ENCODE results near the gene RFX2. TPM values are rescaled to one million over a fixed set of nuclear protein-coding genes. Genes with fewer than 3 reads are reported as not detected.

RFX2 gene
- total RNA-seq, 1 experiment from 2014 or later = 3.7 TPM

DNA sequence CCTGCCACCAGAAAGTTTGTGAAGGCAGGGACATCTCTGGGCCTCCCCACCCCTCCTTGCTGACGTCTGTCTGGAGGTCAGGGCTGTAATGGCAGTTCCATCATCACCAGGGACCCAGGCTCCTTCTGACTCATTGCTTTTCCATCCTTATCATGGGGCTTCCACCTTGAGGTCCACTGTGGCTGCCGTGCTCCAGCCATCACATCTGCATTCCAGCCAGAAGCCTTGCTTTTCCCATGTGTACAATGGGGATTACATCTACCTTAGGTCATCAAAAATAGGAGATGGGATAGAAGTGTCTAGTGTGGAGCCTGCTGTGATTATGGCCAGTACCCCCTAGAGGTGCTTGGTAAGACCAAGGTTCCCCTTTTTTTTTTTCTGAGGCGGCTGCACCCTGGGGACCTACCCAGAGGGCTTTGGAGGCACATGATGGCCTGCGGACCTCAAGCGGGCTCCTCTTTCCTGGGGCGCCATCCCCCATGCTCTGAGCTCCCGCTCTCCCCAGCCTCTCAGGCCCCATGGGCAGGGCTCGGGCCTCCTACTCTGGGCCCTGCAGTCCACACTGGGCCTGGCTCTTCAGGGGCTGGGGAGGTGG, 119.0 kb downstream of the RFX2 start:
- Histone ChIP-seq H3K23ac (ENCODE audit: insufficient read length, low read depth, low read length) (no peak overlapping the region), H3K4ac (ENCODE audit: low read depth, low read length) (no peak overlapping the region), H3K4me1 (ENCODE audit: insufficient read depth, low read length) (no peaks in the 10 kb centered on the region; the same call in 1 of the 2 replicates), H4K20me1 (ENCODE audit: control insufficient read depth, insufficient read depth, insufficient read length) (no peaks in the 10 kb centered on the region), H3K9ac (ENCODE audit: extremely low read depth, insufficient read length, low read length) (no peak overlapping the region), H3K27ac (ENCODE audit: insufficient read length, low read depth, low read length) (no peak overlapping the region), H4K91ac (ENCODE audit: insufficient read length, low read depth, low read length) (no peak overlapping the region), H3K9me3 (ENCODE audit: control insufficient read depth, low read depth, low read length) (no peaks in the 10 kb centered on the region), H3K23me2 (ENCODE audit: insufficient read length, low read depth, low read length, poor library complexity, severe bottlenecking) (no peaks in the 10 kb centered on the region), H3K27me3 (ENCODE audit: insufficient read depth, low read length) (no peaks in the 10 kb centered on the region), H4K5ac (ENCODE audit: insufficient read length, low read depth, low read length) (no peak overlapping the region), H3K56ac (ENCODE audit: insufficient read length, low read depth, low read length) (no peak overlapping the region), H2AK5ac (ENCODE audit: insufficient read length, low read length) (no peak overlapping the region), H3K14ac (ENCODE audit: insufficient read depth, low read length) (no peak overlapping the region), H2BK20ac (ENCODE audit: low read depth, low read length, poor library complexity, severe bottlenecking) (no peak overlapping the region), H2BK15ac (ENCODE audit: low read depth, low read length) (no peak overlapping the region), H3K79me1 (ENCODE audit: insufficient read depth, low read depth, low read length, poor library complexity, severe bottlenecking) (no peaks in the 10 kb centered on the region), H3K79me2 (ENCODE audit: insufficient read depth, low read length) (no peaks in the 10 kb centered on the region), H3T11ph (ENCODE audit: low read length) (no peak overlapping the region), H2AFZ (ENCODE audit: low read length) (no peak overlapping the region), H4K8ac (replicated peaks; ENCODE audit: insufficient read length, low read depth, low read length) (no peak overlapping the region), H2BK5ac (ENCODE audit: insufficient read length, low read length) (no peak overlapping the region), H3K4me2 (ENCODE audit: insufficient read depth, insufficient read length, low read length) (no peak overlapping the region), H3K18ac (ENCODE audit: insufficient read length, low read depth, low read length) (no peak overlapping the region), H2BK12ac (ENCODE audit: insufficient read length, low read depth, low read length) (no peak overlapping the region), H2BK120ac (ENCODE audit: low read depth, low read length, poor library complexity, severe bottlenecking) (no peak overlapping the region)
- no CpG with 5 or more reads among the region's 8 CpGs for WGBS (ENCODE audit: extremely low coverage, insufficient read length, low lambda C conversion rate)
- peaks cover 13 to 23% of the 10 kb centered on the region in 2 experiments for H3K4me1 Mint-ChIP-seq
- H3K27ac Mint-ChIP-seq = peak overlapping the region in 1 of 3 experiments; percentile 85; a peak in 1 of 7 replicates
- H3K4me3 Mint-ChIP-seq = no peak overlapping the region; a peak in 1 of 5 replicates
- H3K36me3 Mint-ChIP-seq (ENCODE audit: insufficient read depth in 1 of 3, low read depth in 3 of 3) = peaks cover 0 to 2% (median 0%) of the 10 kb centered on the region in 3 experiments; a peak in 2 of 7 replicates
- TF ChIP-seq, protein P1, sequence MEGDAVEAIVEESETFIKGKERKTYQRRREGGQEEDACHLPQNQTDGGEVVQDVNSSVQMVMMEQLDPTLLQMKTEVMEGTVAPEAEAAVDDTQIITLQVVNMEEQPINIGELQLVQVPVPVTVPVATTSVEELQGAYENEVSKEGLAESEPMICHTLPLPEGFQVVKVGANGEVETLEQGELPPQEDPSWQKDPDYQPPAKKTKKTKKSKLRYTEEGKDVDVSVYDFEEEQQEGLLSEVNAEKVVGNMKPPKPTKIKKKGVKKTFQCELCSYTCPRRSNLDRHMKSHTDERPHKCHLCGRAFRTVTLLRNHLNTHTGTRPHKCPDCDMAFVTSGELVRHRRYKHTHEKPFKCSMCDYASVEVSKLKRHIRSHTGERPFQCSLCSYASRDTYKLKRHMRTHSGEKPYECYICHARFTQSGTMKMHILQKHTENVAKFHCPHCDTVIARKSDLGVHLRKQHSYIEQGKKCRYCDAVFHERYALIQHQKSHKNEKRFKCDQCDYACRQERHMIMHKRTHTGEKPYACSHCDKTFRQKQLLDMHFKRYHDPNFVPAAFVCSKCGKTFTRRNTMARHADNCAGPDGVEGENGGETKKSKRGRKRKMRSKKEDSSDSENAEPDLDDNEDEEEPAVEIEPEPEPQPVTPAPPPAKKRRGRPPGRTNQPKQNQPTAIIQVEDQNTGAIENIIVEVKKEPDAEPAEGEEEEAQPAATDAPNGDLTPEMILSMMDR (conservative IDR thresholded peaks at IDR 0.05) = no peak
- no peak for DNase-seq
- peaks cover 0 to 2% of the 10 kb centered on the region in 2 experiments; a peak in 2 of 5 replicates for H3K9me3 Mint-ChIP-seq
- peaks cover 12% of the 10 kb centered on the region for H3K27me3 Mint-ChIP-seq (ENCODE audit: low read depth)
